ENCODE measurements around the gene MACROD2. TPM values are rescaled to one million over a fixed set of nuclear protein-coding genes. Genes with fewer than 3 reads are reported as not detected.
A peak's percentile ranks its signal among the peaks of the same experiment; 100 is the strongest.

Gene MACROD2
- polyA plus RNA-seq, 1 donor = 5.4 TPM

DNA sequence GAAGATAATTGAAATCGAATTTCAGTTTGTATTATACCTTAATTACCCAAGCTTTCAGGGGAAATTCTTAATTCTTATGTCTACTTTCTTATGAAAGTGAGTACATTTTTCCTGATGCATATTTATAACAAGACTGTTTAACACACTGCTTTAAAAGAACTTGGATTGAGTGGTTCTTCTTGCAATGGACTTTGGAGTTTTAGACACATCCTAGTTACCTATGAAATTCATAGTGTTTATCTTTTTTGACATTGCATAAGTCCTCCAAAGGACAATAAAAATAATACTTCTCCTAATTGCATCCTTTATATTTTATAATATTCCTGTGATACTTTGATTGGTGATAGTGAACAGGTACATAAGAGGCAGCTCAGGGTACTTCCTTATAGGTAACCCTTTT, 737.7 kb downstream of the MACROD2 start:
- Histone ChIP-seq H3K27me3 (ENCODE audit: control insufficient read depth, insufficient read depth, low read length) (no peaks in the 10 kb centered on the region), H3K9me3 (ENCODE audit: control insufficient read depth, low read depth, low read length) (no peaks in the 10 kb centered on the region), H3K27ac (ENCODE audit: low read length) (peak overlapping the region; percentile 36), H3K36me3 (ENCODE audit: control insufficient read depth, insufficient read depth, low read length) (no peaks in the 10 kb centered on the region), H3K4me3 (ENCODE audit: low read length) (no peak overlapping the region), H3K4me1 (ENCODE audit: control insufficient read depth, insufficient read depth, low read length) (peaks cover 5% of the 10 kb centered on the region)
- 50% methylated on average over 1 of the region's 1 CpG for WGBS (ENCODE audit: insufficient coverage, low lambda C conversion rate)
- DNase-seq = peak in 1 of 2 donors; percentile 25

DNA sequence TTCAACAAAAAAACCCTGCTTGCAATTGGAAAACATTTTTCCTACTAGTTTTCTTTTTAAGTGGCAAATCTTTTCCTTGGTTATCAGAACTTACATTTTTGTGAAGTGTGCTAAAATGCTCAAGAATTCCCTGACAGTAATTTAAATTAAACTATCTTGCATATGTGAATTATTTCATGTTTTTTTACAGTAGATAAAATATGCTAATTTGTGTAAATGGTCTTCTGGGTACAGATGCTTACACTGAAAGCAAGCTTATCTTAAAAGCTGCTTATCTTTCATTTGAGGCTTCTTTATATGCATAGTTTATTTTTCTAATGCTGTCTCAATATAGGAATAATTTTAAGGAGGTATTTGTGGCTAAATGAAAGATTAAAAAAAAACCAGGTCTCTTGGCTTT, 745.1 kb downstream of the MACROD2 start:
- Histone ChIP-seq H3K4me3 (ENCODE audit: low read length) (no peak overlapping the region), H3K27me3 (ENCODE audit: control insufficient read depth, insufficient read depth, low read length) (no peaks in the 10 kb centered on the region), H3K36me3 (ENCODE audit: control insufficient read depth, insufficient read depth, low read length) (no peaks in the 10 kb centered on the region), H3K9me3 (ENCODE audit: control insufficient read depth, low read depth, low read length) (no peaks in the 10 kb centered on the region), H3K4me1 (ENCODE audit: control insufficient read depth, insufficient read depth, low read length) (no peaks in the 10 kb centered on the region), H3K27ac (ENCODE audit: low read length) (no peak overlapping the region)
- DNase-seq = no peak

DNA sequence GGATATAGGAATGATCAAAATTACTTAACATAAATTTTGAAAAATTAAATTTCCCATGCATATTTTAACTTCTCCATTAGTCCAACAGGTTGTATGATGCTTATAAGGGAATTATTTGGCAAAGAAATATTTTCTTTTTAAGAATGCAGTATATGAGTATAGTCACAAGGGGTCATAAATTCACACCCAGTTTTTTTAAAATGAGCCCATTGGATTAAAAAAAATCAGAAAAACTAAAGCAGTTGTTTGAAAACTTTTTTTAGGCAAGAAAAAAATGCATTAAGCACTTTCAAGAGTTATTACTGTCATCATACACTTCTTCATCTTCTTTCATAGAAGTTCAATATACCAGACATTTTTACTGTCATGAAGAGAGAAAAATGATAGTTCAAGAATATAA, 746.3 kb downstream of the MACROD2 start:
- H3K9me3 ChIP-seq (ENCODE audit: control insufficient read depth, low read depth, low read length) = no peaks in the 10 kb centered on the region

DNA sequence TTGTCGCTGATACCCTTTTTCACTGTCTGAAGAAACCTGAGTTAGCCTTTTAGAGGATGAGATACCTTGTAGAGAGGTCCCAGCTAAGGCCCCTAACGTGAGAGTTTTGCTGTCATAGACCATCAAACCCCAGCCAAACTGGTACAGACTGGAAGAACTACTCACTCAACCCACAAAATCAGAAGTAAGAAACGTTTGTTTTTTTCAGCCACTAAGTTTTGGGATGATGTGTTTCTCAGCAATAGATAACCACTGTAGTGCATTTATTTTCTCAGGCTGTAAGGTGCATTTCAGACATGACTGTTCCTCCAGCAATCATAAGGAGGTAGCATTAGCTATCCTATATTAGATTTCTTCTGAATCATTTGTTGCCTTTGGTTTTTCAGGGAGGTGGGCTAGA, 749.4 kb downstream of the MACROD2 start:
- Histone ChIP-seq H3K4me1 (ENCODE audit: control insufficient read depth, insufficient read depth, low read length) (no peaks in the 10 kb centered on the region), H3K36me3 (ENCODE audit: control insufficient read depth, insufficient read depth, low read length) (no peaks in the 10 kb centered on the region), H3K9me3 (ENCODE audit: control insufficient read depth, low read depth, low read length) (no peaks in the 10 kb centered on the region), H3K4me3 (ENCODE audit: low read length) (no peak overlapping the region), H3K27me3 (ENCODE audit: control insufficient read depth, insufficient read depth, low read length) (no peaks in the 10 kb centered on the region), H3K27ac (ENCODE audit: low read length) (no peak overlapping the region)
- no peak for DNase-seq
- WGBS (ENCODE audit: insufficient coverage, low lambda C conversion rate) = 100% methylated on average over 1 of the region's 3 CpGs

More for the DNA sequence above, 746.3 kb downstream of the MACROD2 start:
- Histone ChIP-seq H3K4me1 (ENCODE audit: control insufficient read depth, insufficient read depth, low read length) (no peaks in the 10 kb centered on the region), H3K36me3 (ENCODE audit: control insufficient read depth, insufficient read depth, low read length) (no peaks in the 10 kb centered on the region), H3K4me3 (ENCODE audit: low read length) (no peak overlapping the region), H3K27me3 (ENCODE audit: control insufficient read depth, insufficient read depth, low read length) (no peaks in the 10 kb centered on the region), H3K27ac (ENCODE audit: low read length) (no peak overlapping the region)
- no peak for DNase-seq

DNA sequence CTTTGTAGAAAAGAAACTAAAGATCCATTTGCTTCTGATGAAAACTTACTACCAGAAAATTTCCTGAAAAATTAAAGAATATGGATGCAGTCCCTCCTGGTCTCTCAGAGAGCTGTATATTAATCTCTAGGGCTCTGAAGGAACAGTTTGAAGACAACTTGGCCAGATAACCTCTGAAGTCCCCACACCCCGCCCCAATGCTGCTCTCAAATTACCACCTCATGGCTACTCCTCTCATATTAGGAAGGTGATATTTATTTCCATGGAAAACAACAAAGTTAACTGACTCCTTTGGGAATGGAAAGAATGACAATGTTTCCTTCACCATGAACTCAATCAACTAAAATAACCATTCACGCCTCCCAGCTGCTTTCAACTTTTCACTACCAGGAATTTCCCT, 750.5 kb downstream of the MACROD2 start:
- no peaks in the 10 kb centered on the region for H3K9me3 ChIP-seq (ENCODE audit: control insufficient read depth, low read depth, low read length)
- H3K27ac ChIP-seq (ENCODE audit: low read length) = no peak overlapping the region
- H3K4me1 ChIP-seq (ENCODE audit: control insufficient read depth, insufficient read depth, low read length) = no peaks in the 10 kb centered on the region
- DNase-seq = no peak
- no peak overlapping the region for H3K4me3 ChIP-seq (ENCODE audit: low read length)
- WGBS (ENCODE audit: insufficient coverage, low lambda C conversion rate) = no CpG with 5 or more reads among the region's 2 CpGs
- no peaks in the 10 kb centered on the region for H3K36me3 ChIP-seq (ENCODE audit: control insufficient read depth, insufficient read depth, low read length)
- H3K27me3 ChIP-seq (ENCODE audit: control insufficient read depth, insufficient read depth, low read length) = no peaks in the 10 kb centered on the region

DNA sequence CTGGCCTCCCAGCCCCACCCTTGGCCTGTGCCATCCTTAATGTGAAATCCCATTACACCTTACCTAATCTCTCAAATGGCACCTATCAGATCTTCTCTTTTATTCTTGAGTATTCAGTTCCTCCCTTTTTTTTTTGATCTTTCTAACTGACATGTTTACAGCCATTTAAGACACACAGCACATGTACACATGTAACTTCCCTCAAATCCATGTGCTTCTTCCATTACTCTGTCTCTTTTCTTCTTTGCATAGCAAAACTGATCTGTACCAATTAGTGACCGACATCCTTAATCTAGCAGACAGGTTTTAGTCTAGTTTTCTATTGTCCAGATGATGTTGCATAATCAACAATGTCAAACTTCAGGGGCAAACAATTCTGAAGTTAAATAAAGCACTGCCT, 755.9 kb downstream of the MACROD2 start:
- DNase-seq = no peak
- H3K4me3 ChIP-seq (ENCODE audit: low read length) = no peak overlapping the region
- no peaks in the 10 kb centered on the region for H3K4me1 ChIP-seq (ENCODE audit: control insufficient read depth, insufficient read depth, low read length)
- H3K27me3 ChIP-seq (ENCODE audit: control insufficient read depth, insufficient read depth, low read length) = no peaks in the 10 kb centered on the region
- no peak overlapping the region for H3K27ac ChIP-seq (ENCODE audit: low read length)
- no peaks in the 10 kb centered on the region for H3K36me3 ChIP-seq (ENCODE audit: control insufficient read depth, insufficient read depth, low read length)
- no peaks in the 10 kb centered on the region for H3K9me3 ChIP-seq (ENCODE audit: control insufficient read depth, low read depth, low read length)
- 100% methylated on average over 1 of the region's 1 CpG for WGBS (ENCODE audit: insufficient coverage, low lambda C conversion rate)

DNA sequence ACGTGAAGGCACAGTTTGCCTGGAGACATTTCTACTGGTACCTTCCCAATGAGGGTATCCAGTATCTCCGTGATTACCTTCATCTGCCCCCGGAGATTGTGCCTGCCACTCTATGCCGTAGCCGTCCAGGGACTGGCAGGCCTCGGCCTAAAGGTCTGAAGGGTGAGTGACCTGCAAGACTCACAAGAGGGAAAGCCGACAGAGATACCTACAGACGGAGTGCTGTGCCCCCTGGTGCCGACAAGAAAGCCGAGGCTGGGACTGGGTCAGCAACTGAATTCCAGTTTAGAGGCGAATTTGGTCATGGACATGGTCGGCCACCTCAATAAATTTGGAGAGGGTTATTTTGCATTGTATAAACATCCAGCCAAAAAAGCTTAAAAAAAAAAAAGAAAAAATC, 762.4 kb downstream of the MACROD2 start:
- no peaks in the 10 kb centered on the region for H3K27me3 ChIP-seq (ENCODE audit: control insufficient read depth, insufficient read depth, low read length)
- no peak overlapping the region for H3K4me3 ChIP-seq (ENCODE audit: low read length)
- WGBS (ENCODE audit: insufficient coverage, low lambda C conversion rate) = 90% methylated on average over 2 of the region's 12 CpGs
- no peaks in the 10 kb centered on the region for H3K9me3 ChIP-seq (ENCODE audit: control insufficient read depth, low read depth, low read length)
- H3K27ac ChIP-seq (ENCODE audit: low read length) = no peak overlapping the region
- DNase-seq = no peak
- H3K4me1 ChIP-seq (ENCODE audit: control insufficient read depth, insufficient read depth, low read length) = no peaks in the 10 kb centered on the region
- no peaks in the 10 kb centered on the region for H3K36me3 ChIP-seq (ENCODE audit: control insufficient read depth, insufficient read depth, low read length)

DNA sequence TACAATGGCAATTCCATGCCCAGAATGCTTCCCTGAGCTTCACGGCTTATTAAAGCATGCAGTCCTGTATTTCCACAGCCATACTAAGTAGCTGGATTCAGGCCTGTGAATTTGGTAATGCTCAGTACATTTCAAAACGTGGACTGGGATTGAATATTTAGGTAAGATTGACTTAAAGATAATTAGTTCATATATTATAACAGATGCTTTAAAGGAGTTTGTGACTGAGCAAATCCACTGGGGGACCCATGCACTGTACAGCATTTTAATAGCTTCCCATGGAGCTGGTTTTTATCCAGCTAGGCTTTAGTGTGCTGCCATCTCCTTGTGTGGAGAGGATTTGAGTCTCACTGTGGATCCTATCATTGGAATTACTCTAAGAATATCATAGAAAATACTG, 763.0 kb downstream of the MACROD2 start:
- no peaks in the 10 kb centered on the region for H3K4me1 ChIP-seq (ENCODE audit: control insufficient read depth, insufficient read depth, low read length)
- no peaks in the 10 kb centered on the region for H3K27me3 ChIP-seq (ENCODE audit: control insufficient read depth, insufficient read depth, low read length)
- no peak overlapping the region for H3K27ac ChIP-seq (ENCODE audit: low read length)
- no CpG with 5 or more reads among the region's 2 CpGs for WGBS (ENCODE audit: insufficient coverage, low lambda C conversion rate)
- no peak for DNase-seq
- no peaks in the 10 kb centered on the region for H3K9me3 ChIP-seq (ENCODE audit: control insufficient read depth, low read depth, low read length)
- no peak overlapping the region for H3K4me3 ChIP-seq (ENCODE audit: low read length)
- H3K36me3 ChIP-seq (ENCODE audit: control insufficient read depth, insufficient read depth, low read length) = no peaks in the 10 kb centered on the region

DNA sequence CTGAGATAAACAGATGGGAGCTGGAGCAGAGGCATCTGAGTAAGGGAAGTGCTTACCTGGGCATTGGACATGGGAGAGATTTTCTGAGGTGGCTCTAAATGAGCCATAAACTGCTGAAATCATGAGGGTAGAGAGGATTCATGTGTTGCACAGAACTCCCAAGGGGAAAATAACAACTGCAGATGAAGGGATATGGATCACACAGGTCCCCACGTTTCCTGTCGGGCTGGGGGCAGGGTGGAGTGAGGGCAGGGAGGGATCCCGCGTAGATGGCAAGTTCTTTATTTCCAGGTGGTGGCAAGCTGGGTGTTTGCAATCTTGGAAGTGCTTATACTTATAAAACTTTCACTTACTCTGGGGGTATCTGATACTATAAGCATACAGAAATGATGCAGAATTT, 764.7 kb downstream of the MACROD2 start:
- no peak for DNase-seq
- Histone ChIP-seq H3K27ac (ENCODE audit: low read length) (no peak overlapping the region), H3K4me1 (ENCODE audit: control insufficient read depth, insufficient read depth, low read length) (no peaks in the 10 kb centered on the region), H3K4me3 (ENCODE audit: low read length) (no peak overlapping the region), H3K27me3 (ENCODE audit: control insufficient read depth, insufficient read depth, low read length) (no peaks in the 10 kb centered on the region), H3K36me3 (ENCODE audit: control insufficient read depth, insufficient read depth, low read length) (no peaks in the 10 kb centered on the region), H3K9me3 (ENCODE audit: control insufficient read depth, low read depth, low read length) (no peaks in the 10 kb centered on the region)
- no CpG with 5 or more reads among the region's 4 CpGs for WGBS (ENCODE audit: insufficient coverage, low lambda C conversion rate)

DNA sequence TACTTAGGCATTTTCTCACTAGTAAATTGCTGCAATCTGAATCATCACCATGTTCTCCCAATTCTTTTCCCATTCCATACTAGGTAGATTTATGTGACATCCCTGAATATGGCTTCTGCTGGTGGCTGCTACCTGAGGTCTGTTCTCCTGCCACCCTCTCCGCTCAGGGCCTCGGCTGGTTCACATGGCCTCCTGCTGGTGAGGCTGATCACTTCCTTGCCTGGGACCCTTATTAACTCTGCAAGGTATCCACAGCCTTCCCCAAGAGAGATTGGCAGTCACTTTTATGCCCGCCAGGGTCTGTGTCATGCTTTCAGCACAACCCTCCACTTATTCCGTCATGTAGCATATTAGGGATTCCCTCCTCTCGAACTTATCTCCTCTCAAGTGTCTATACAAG, 766.6 kb downstream of the MACROD2 start:
- H3K9me3 ChIP-seq (ENCODE audit: control insufficient read depth, low read depth, low read length) = no peaks in the 10 kb centered on the region
- no peak overlapping the region for H3K27ac ChIP-seq (ENCODE audit: low read length)
- H3K4me1 ChIP-seq (ENCODE audit: control insufficient read depth, insufficient read depth, low read length) = no peaks in the 10 kb centered on the region
- DNase-seq = no peak
- H3K4me3 ChIP-seq (ENCODE audit: low read length) = no peak overlapping the region
- no peaks in the 10 kb centered on the region for H3K27me3 ChIP-seq (ENCODE audit: control insufficient read depth, insufficient read depth, low read length)
- no CpG with 5 or more reads among the region's 5 CpGs for WGBS (ENCODE audit: insufficient coverage, low lambda C conversion rate)
- H3K36me3 ChIP-seq (ENCODE audit: control insufficient read depth, insufficient read depth, low read length) = no peaks in the 10 kb centered on the region

DNA sequence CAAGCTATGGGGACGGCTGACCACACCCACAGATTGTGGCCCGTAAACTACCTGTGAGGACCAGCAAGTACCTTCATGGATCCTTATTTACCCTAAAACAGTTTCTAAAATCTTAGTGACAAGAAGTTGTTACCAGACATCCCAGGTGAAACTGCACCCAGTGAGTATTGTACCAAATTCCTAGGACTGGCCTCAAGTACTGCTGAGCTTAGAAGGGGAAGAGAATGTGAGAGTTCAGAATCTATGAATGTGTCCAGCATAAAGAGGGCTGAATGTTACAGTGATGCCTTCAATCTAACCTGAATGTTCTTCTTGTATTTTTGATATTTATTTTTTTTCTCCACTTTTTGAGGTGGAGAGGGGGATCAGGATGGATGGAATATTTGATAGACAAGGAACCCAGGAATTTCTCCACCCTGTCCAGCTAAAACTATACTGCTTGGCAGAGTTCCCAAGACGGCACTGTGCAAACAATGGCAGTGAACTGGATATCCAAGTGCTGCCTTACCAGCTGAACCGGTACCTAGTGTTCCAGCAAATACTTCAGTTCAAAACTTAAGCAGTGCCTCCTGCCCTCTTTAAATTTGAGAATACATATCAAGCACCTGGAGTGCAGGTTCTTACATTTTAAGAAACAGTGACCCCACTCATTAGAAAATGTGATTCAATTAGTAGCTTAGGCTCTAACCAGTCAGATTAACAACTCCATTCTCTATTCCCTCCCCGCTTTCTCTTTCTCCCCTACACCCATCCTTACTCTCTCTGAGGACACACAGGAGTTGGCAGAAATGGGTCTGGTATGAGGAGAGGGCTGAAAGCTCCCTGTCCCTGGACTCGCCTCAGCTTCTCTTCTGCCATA, 769.4 kb downstream of the MACROD2 start:
- Histone ChIP-seq H3K36me3 (ENCODE audit: control insufficient read depth, insufficient read depth, low read length) (no peaks in the 10 kb centered on the region), H3K27ac (ENCODE audit: low read length) (no peak overlapping the region), H3K27me3 (ENCODE audit: control insufficient read depth, insufficient read depth, low read length) (no peaks in the 10 kb centered on the region), H3K4me3 (ENCODE audit: low read length) (no peak overlapping the region), H3K9me3 (ENCODE audit: control insufficient read depth, low read depth, low read length) (no peaks in the 10 kb centered on the region), H3K4me1 (ENCODE audit: control insufficient read depth, insufficient read depth, low read length) (no peaks in the 10 kb centered on the region)
- DNase-seq = no peak
- no CpG with 5 or more reads among the region's 6 CpGs for WGBS (ENCODE audit: insufficient coverage, low lambda C conversion rate)
